H1 (cell line): ENCODE results near the gene MACROD2. TPM values are rescaled to one million over a fixed set of nuclear protein-coding genes. Genes with fewer than 3 reads are reported as not detected.

Experiments used
- CTCF ChIA-PET: fragments of 300-600 bp; sonication (Branson Sonifier 250); formaldehyde crosslinking; loops from one replicate; lab custom pipeline; 2021; ENCODE audit not compliant: partially characterized antibody; lab: Charles Lee
- POLR2A ChIA-PET: fragments of 300-600 bp; sonication (Branson Sonifier 250); formaldehyde crosslinking; loops from one replicate; lab custom pipeline; 2021; ENCODE audit warnings: inconsistent platforms; ENCODE audit not compliant: partially characterized antibody; lab: Charles Lee
- DNase-seq, 2 experiments: peaks; one replicate each; pipeline versions ENCODE4 v3.0.0 to v3.0.0-alpha.2; 2010 to 2022; ENCODE audit warnings: low spot score in 2 of 2, low read depth in 1 of 2, mixed read lengths in 1 of 2
- FAIRE-seq: peaks from 2 replicates; lab custom pipeline; 2011; peaks lifted over from hg19 to GRCh38; lab: Jason Lieb, UNC
- H2AFZ ChIP-seq: 2 replicates; pipeline ENCODE4 v1.8.1; 2012; ENCODE audit warnings: low read length, inconsistent platforms
- H2AK5ac ChIP-seq: 2 replicates; pipeline ENCODE4 v1.6.1; 2013; ENCODE audit warnings: low read depth, low read length
- H2BK120ac ChIP-seq: replicated peaks from 2 replicates; pipeline ENCODE3; 2013; ENCODE audit warnings: low read depth, low read length, inconsistent platforms
- H2BK12ac ChIP-seq: 2 replicates; pipeline ENCODE4 v1.6.1; 2013; ENCODE audit warnings: low read depth, low read length
- H2BK15ac ChIP-seq: 2 replicates; pipeline ENCODE4 v1.6.1; 2013; ENCODE audit warnings: low read length
- H2BK20ac ChIP-seq: 2 replicates; pipeline ENCODE4 v1.6.1; 2013; ENCODE audit warnings: low read length
- H2BK5ac ChIP-seq: 2 replicates; pipeline ENCODE4 v1.6.1; 2013; ENCODE audit warnings: low read depth, low read length
- H3K14ac ChIP-seq: 2 replicates; pipeline ENCODE4 v1.6.1; 2013; ENCODE audit warnings: inconsistent platforms; ENCODE audit not compliant: insufficient read length
- H3K18ac ChIP-seq: 2 replicates; pipeline ENCODE4 v1.6.1; 2013; ENCODE audit warnings: low read length; ENCODE audit errors: extremely low read depth
- H3K23ac ChIP-seq: 2 replicates; pipeline ENCODE4 v1.6.1; 2013; ENCODE audit warnings: inconsistent platforms; ENCODE audit not compliant: insufficient read length
- H3K23me2 ChIP-seq: 2 replicates; pipeline ENCODE4 v1.6.1; 2013; ENCODE audit warnings: low read depth, low read length
- H3K27ac ChIP-seq: 2 replicates; pipeline ENCODE4 v1.6.1; 2011; ENCODE audit warnings: low read depth, low read length, inconsistent platforms
- H3K27me3 ChIP-seq, 4 experiments: replicated peaks in 1 of 4; 1 replicate in 1 of 4; 2 replicates in 3 of 4; pipeline versions ENCODE4 v1.6.1 to v1.8.1; 2011 to 2013; ENCODE audit warnings: low read length in 3 of 4, mild to moderate bottlenecking in 3 of 4, inconsistent platforms in 2 of 4, mixed read lengths in 2 of 4, moderate library complexity in 1 of 4; ENCODE audit not compliant: control insufficient read depth in 3 of 4, insufficient read depth in 3 of 4; ENCODE audit errors: extremely low read depth in 1 of 4
- H3K36me3 ChIP-seq, 4 experiments: 2 replicates each; pipeline versions ENCODE4 v1.6.1 to v1.8.1; 2011 to 2013; ENCODE audit warnings: mild to moderate bottlenecking in 4 of 4, low read length in 3 of 4, moderate library complexity in 2 of 4, control low read depth in 1 of 4, inconsistent platforms in 1 of 4; ENCODE audit not compliant: insufficient read depth in 4 of 4, control insufficient read depth in 2 of 4
- H3K4ac ChIP-seq: replicated peaks from 2 replicates; pipeline ENCODE3; 2013; ENCODE audit warnings: low read length, low read depth, mixed read lengths, inconsistent platforms; ENCODE audit not compliant: insufficient read length
- H3K4me1 ChIP-seq, 4 experiments: replicated peaks in 1 of 4; 1 replicate in 1 of 4; 2 replicates in 3 of 4; pipeline versions ENCODE4 v1.6.1 to v1.8.1; 2011 to 2013; ENCODE audit warnings: low read length in 3 of 4, inconsistent platforms in 2 of 4, mixed read lengths in 1 of 4; ENCODE audit not compliant: insufficient read depth in 4 of 4, control insufficient read depth in 3 of 4
- H3K4me2 ChIP-seq, 2 experiments: 2 replicates each; pipeline versions ENCODE4 v1.6.1 to v1.8.1; 2011 to 2013; ENCODE audit warnings: low read depth in 2 of 2, low read length in 2 of 2, control low read depth in 1 of 2, inconsistent platforms in 1 of 2, mild to moderate bottlenecking in 1 of 2; ENCODE audit not compliant: insufficient read depth in 1 of 2
- H3K4me3 ChIP-seq, 4 experiments: fragments of 200-600, 300-600 bp in 1 of 4; sonication (generic), shearing (Covaris generic), sonication (Bioruptor Twin) in 1 of 4; 2 replicates each; pipeline versions ENCODE4 v1.5.1 to v1.8.1; 2011 to 2016; ENCODE audit warnings: low read length in 4 of 4, low read depth in 3 of 4, control low read depth in 2 of 4, inconsistent platforms in 2 of 4, mild to moderate bottlenecking in 2 of 4, mixed read lengths in 1 of 4, moderate library complexity in 1 of 4; ENCODE audit not compliant: insufficient read depth in 2 of 4; ENCODE audit errors: extremely low read depth in 1 of 4
- H3K56ac ChIP-seq: replicated peaks from 2 replicates; pipeline ENCODE3; 2013; ENCODE audit warnings: low read depth, mild to moderate bottlenecking, mixed read lengths, low read length, inconsistent platforms; ENCODE audit not compliant: insufficient read length
- H3K79me1 ChIP-seq: 2 replicates; pipeline ENCODE4 v1.6.1; 2013; ENCODE audit warnings: low read depth, low read length, control low read depth
- H3K79me2 ChIP-seq, 2 experiments: 2 replicates each; pipeline versions ENCODE4 v1.6.1 to v1.8.1; 2012 to 2013; ENCODE audit warnings: low read length in 2 of 2, mild to moderate bottlenecking in 2 of 2, inconsistent platforms in 1 of 2; ENCODE audit not compliant: insufficient read depth in 2 of 2, control insufficient read depth in 1 of 2
- H3K9ac ChIP-seq, 4 experiments: replicated peaks in 1 of 4; 1 replicate in 1 of 4; 2 replicates in 3 of 4; pipeline versions ENCODE4 v1.6.1 to v1.8.1; 2011 to 2013; ENCODE audit warnings: low read depth in 3 of 4, low read length in 3 of 4, control low read depth in 2 of 4, mild to moderate bottlenecking in 2 of 4, moderate library complexity in 2 of 4, inconsistent platforms in 1 of 4; ENCODE audit errors: extremely low read depth in 1 of 4
- H3K9me3 ChIP-seq, 2 experiments: 2 replicates each; pipeline versions ENCODE4 v1.6.1 to v1.8.1; 2012 to 2013; ENCODE audit warnings: mild to moderate bottlenecking in 2 of 2, moderate library complexity in 2 of 2, control low read depth in 1 of 2, inconsistent platforms in 1 of 2, low read depth in 1 of 2, low read length in 1 of 2, mixed read lengths in 1 of 2; ENCODE audit not compliant: insufficient read depth in 2 of 2
- H4K20me1 ChIP-seq, 2 experiments: replicated peaks in 1 of 2; 2 replicates each; pipeline versions ENCODE3 to v1.8.1; 2011 to 2013; ENCODE audit warnings: inconsistent platforms in 2 of 2, low read length in 2 of 2, mild to moderate bottlenecking in 1 of 2; ENCODE audit not compliant: insufficient read depth in 2 of 2, control insufficient read depth in 1 of 2
- H4K5ac ChIP-seq: 2 replicates; pipeline ENCODE4 v1.6.1; 2013; ENCODE audit warnings: low read length, low read depth, mixed read lengths, inconsistent platforms; ENCODE audit not compliant: insufficient read length
- H4K8ac ChIP-seq: 2 replicates; pipeline ENCODE4 v1.8.0; 2013; ENCODE audit warnings: mild to moderate bottlenecking, moderate library complexity, low read length, inconsistent platforms; ENCODE audit not compliant: insufficient read depth; ENCODE audit errors: extremely low read depth
- H4K91ac ChIP-seq: replicated peaks from 2 replicates; pipeline ENCODE3; 2013; ENCODE audit warnings: low read length, mixed read lengths, inconsistent platforms; ENCODE audit not compliant: insufficient read length
- CBX8 ChIP-seq: fragments of 300-800, 300-1000 bp; sonication (generic); IDR thresholded peaks from 2 replicates; pipeline ENCODE4 v1.7.1; 2016; ENCODE audit warnings: low read depth, low read length, borderline replicate concordance
- CEBPB ChIP-seq: IDR thresholded peaks from 2 replicates; pipeline ENCODE4 v1.6.1; 2012; ENCODE audit warnings: low read depth, low read length
- CTBP2 ChIP-seq: IDR thresholded peaks from 2 replicates; pipeline ENCODE4 v1.7.0; 2011; ENCODE audit warnings: borderline replicate concordance, mild to moderate bottlenecking, moderate library complexity, mixed read lengths, low read length; ENCODE audit not compliant: insufficient read depth, insufficient read length
- HDAC2 ChIP-seq, 2 experiments: fragments of 300-600 bp in 1 of 2; sonication (generic) in 1 of 2; IDR thresholded peaks; 2 replicates each; pipeline ENCODE4 v1.6.1; 2011 to 2012; ENCODE audit warnings: low read depth in 2 of 2, low read length in 2 of 2, mild to moderate bottlenecking in 2 of 2, moderate library complexity in 2 of 2, borderline replicate concordance in 1 of 2, inconsistent platforms in 1 of 2
- TEAD4 ChIP-seq: IDR thresholded peaks from 2 replicates; pipeline ENCODE4 v1.6.1; 2012; ENCODE audit warnings: low read depth, low read length, inconsistent platforms, mixed read lengths
- polyA plus RNA-seq, 7 experiments: library from polyadenylated mRNA; depleted of rRNA in 3 of 7; stranded (reverse) in 5 of 7; unstranded in 2 of 7; fragments of >200 nt in 5 of 7; fragments of 200-250 nt in 2 of 7; gene quantifications; 1 replicate in 5 of 7; 2 replicates in 1 of 7; 4 replicates in 1 of 7; pipeline versions ENCODE4 v1.2.1 to v1.2.3, GENCODE V29; 2011 to 2013; ENCODE audit warnings: missing spikeins in 2 of 7, mixed read lengths in 2 of 7
- total RNA-seq: library from RNA; stranded (reverse); fragmentation: NEBNext Ultra II Directional; extraction: Animal tissue kit (Norgen Biotek cat#: 25700); gene quantifications from 2 replicates; pipeline ENCODE4 v1.2.1, GENCODE V29; 2021

MACROD2 gene
- total and polyA plus RNA-seq, 2 of the 8 experiments (the other 6 are each of a cell fraction or from before 2014, with no cell fraction given) = 0.70 to 3.9 TPM

DNA sequence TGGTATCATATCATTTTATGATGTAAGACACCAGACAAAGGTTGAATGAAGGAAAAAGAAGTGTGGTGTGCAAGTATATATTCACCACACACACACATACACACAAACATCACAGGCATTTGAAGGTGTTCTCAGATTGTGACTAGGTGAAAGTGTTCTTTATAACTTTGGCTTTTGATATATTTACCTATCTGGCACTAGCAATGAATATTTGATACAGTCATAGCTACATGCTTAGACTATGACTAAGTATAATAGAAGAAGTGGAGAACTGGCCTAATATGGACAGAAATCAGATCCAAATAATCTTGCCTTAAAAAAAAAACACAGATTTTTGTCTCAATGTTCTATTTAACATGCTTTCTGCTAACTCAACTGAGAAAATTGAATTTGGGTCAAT is 1768.0 kb downstream of the MACROD2 start:
- H3K27ac ChIP-seq = no peak overlapping the region
- H3K4me2 ChIP-seq = no peak overlapping the region
- no peak overlapping the region for H4K8ac ChIP-seq
- H4K5ac ChIP-seq = no peak overlapping the region
- no peak overlapping the region for H2AFZ ChIP-seq
- H3K4me1 ChIP-seq = peaks cover 0 to 2% (median 0%) of the 10 kb centered on the region in 4 experiments; a peak in 2 of 7 replicates
- H3K23ac ChIP-seq = no peak overlapping the region
- no peaks in the 10 kb centered on the region for H3K27me3 ChIP-seq
- no peak overlapping the region for H2BK15ac ChIP-seq
- POLR2A ChIA-PET = no interaction called here
- H2BK120ac ChIP-seq = no peak overlapping the region
- H3K79me1 ChIP-seq = no peaks in the 10 kb centered on the region
- no peak overlapping the region for H2BK20ac ChIP-seq
- H3K79me2 ChIP-seq = no peaks in the 10 kb centered on the region
- no peak overlapping the region for H3K56ac ChIP-seq
- no peaks in the 10 kb centered on the region; the same call in 1 of the 2 replicates for H3K23me2 ChIP-seq
- no peak overlapping the region for H3K18ac ChIP-seq
- H3K4me3 ChIP-seq = no peak overlapping the region
- H3K9ac ChIP-seq = no peak overlapping the region
- FAIRE-seq (no peak), DNase-seq (no peak)
- H3K9me3 ChIP-seq = no peaks in the 10 kb centered on the region
- no peak overlapping the region for H2BK12ac ChIP-seq
- no peak overlapping the region for H4K91ac ChIP-seq
- H2BK5ac ChIP-seq = no peak overlapping the region
- H4K20me1 ChIP-seq = no peaks in the 10 kb centered on the region
- no peak overlapping the region for H2AK5ac ChIP-seq
- CTCF ChIA-PET = no interaction called here
- H3K36me3 ChIP-seq = no peaks in the 10 kb centered on the region
- no peak overlapping the region for H3K4ac ChIP-seq
- H3K14ac ChIP-seq = no peak overlapping the region
- TF ChIP-seq CTBP2 (no peak), CBX8 (no peak), TEAD4 (no peak), HDAC2 (IDR thresholded peaks at IDR 0.05; ENCODE audit: borderline replicate concordance in 1 of 2, low read depth in 2 of 2, low read length in 2 of 2) (no peak), CEBPB (no peak)
